ENCODE results near the gene UTP4. TPM values are rescaled to one million over a fixed set of nuclear protein-coding genes. Genes with fewer than 3 reads are reported as not detected.

The UTP4 gene
- total and polyA plus RNA-seq, 4 experiments from 2014 or later = 36.9 to 96.5 (median 50.9) TPM

GRCh38 chr16:69089091-69089910 is 43.1 kb upstream of the UTP4 start:
- Histone ChIP-seq H3K9me3 (ENCODE audit: control insufficient read depth in 1 of 2, low read length in 2 of 2) (no peaks in the 10 kb centered on the region), H3K27ac (ENCODE audit: low read depth, low read length) (no peak overlapping the region), H3K27me3 (ENCODE audit: insufficient read depth, low read length) (no peaks in the 10 kb centered on the region), H3K4me1 (ENCODE audit: insufficient read depth, low read length) (no peaks in the 10 kb centered on the region), H3K36me3 (ENCODE audit: insufficient read depth, low read length) (no peaks in the 10 kb centered on the region), H3K4me3 (ENCODE audit: low read length in 2 of 2) (no peak overlapping the region)
- peaks cover 11 to 13% (median 12%) of the 10 kb centered on the region in 4 donors for H3K4me1 Mint-ChIP-seq
- ChIA-PET CTCF (ENCODE audit: partially characterized antibody) (interaction anchor here (0.9 kb wide), 1 partner anchor 33 kb away, joined by 3 read pairs; no protein-coding TSS in a partner anchor), POLR2A (ENCODE audit: partially characterized antibody) (interaction anchor here (0.6 kb wide), 1 partner anchor 10 kb away, joined by 3 read pairs; no protein-coding TSS in a partner anchor)
- H3K9me3 Mint-ChIP-seq = no peaks in the 10 kb centered on the region
- peak overlapping the region in 1 of 8 donors; percentile 47 for H3K4me3 Mint-ChIP-seq
- intact Hi-C loops (cut with micrococcal nuclease) = no loop called here
- peak overlapping the region; percentile 6 to 67 (median 56) for H3K27ac Mint-ChIP-seq
- H3K27me3 Mint-ChIP-seq = peaks cover 0 to under 1% of the 10 kb centered on the region in 2 donors
- peaks cover 9 to 12% of the 10 kb centered on the region in 2 donors for H3K36me3 Mint-ChIP-seq
- DNase-seq = no peak

DNA sequence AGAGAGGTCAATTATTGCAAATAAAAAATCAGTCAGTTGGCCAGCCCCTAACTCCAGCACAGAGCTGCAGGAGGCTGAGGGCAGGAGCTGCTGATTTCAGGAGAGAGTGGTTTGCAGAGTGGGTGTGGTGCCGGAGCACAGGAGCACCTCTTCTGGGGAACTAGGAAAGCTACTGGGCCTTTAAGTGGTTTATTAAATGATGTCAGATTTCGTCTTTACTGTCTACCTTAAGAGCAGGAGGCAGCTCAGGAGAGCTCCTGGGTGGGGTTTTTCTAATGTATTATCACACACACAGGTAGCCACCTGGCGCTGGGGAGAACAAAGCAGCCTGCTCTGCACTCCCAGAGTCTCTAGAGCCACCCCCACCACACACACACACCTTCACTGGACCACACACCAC is 38.5 kb upstream of the UTP4 start:
- peak overlapping the region in 1 of 7 donors; percentile 36 for H3K27ac Mint-ChIP-seq
- H3K36me3 Mint-ChIP-seq = no peaks in the 10 kb centered on the region
- ChIA-PET CTCF (ENCODE audit: partially characterized antibody) (interaction anchor here (0.8 kb wide), 1 partner anchor 9 kb away, joined by 3 read pairs; no protein-coding TSS in a partner anchor), POLR2A (ENCODE audit: partially characterized antibody) (no interaction called here)
- no peaks in the 10 kb centered on the region for H3K9me3 Mint-ChIP-seq
- Histone ChIP-seq H3K36me3 (ENCODE audit: insufficient read depth, low read length) (no peaks in the 10 kb centered on the region), H3K4me3 (ENCODE audit: low read length in 2 of 2) (no peak overlapping the region), H3K27me3 (ENCODE audit: insufficient read depth, low read length) (no peaks in the 10 kb centered on the region), H3K27ac (ENCODE audit: low read depth, low read length) (no peak overlapping the region), H3K9me3 (ENCODE audit: control insufficient read depth in 1 of 2, low read length in 2 of 2) (no peaks in the 10 kb centered on the region), H3K4me1 (ENCODE audit: insufficient read depth, low read length) (no peaks in the 10 kb centered on the region)
- no peak overlapping the region for H3K4me3 Mint-ChIP-seq
- DNase-seq = no peak
- H3K27me3 Mint-ChIP-seq = peaks cover 0 to 1% of the 10 kb centered on the region in 2 donors
- peaks cover 5 to 7% (median 7%) of the 10 kb centered on the region in 4 donors for H3K4me1 Mint-ChIP-seq
- intact Hi-C loops (cut with micrococcal nuclease) = no loop called here

GRCh38 chr16:69094501-69094900 is 37.9 kb upstream of the UTP4 start:
- intact Hi-C loops (cut with micrococcal nuclease) = no loop called here
- H3K27ac ChIP-seq (ENCODE audit: low read depth, low read length) = no peak overlapping the region
- ChIA-PET POLR2A (ENCODE audit: partially characterized antibody) (no interaction called here), CTCF (ENCODE audit: partially characterized antibody) (no interaction called here)
- Mint-ChIP-seq H3K27ac (no peak overlapping the region), H3K4me3 (no peak overlapping the region), H3K9me3 (no peaks in the 10 kb centered on the region), H3K36me3 (no peaks in the 10 kb centered on the region), H3K27me3 (peaks cover 0 to 1% of the 10 kb centered on the region in 2 donors), H3K4me1 (peaks cover under 1 to 2% (median 2%) of the 10 kb centered on the region in 4 donors)
- H3K27me3 ChIP-seq (ENCODE audit: insufficient read depth, low read length) = no peaks in the 10 kb centered on the region
- H3K9me3 ChIP-seq (ENCODE audit: control insufficient read depth in 1 of 2, low read length in 2 of 2) = no peaks in the 10 kb centered on the region
- H3K36me3 ChIP-seq (ENCODE audit: insufficient read depth, low read length) = no peaks in the 10 kb centered on the region
- no peak overlapping the region for H3K4me3 ChIP-seq (ENCODE audit: low read length in 2 of 2)
- DNase-seq = no peak
- H3K4me1 ChIP-seq (ENCODE audit: insufficient read depth, low read length) = no peaks in the 10 kb centered on the region

- Histone ChIP-seq H3K4me3 (ENCODE audit: low read length in 2 of 2) (no peak overlapping the region), H3K36me3 (ENCODE audit: insufficient read depth, low read length) (no peaks in the 10 kb centered on the region), H3K27me3 (ENCODE audit: insufficient read depth, low read length) (no peaks in the 10 kb centered on the region), H3K4me1 (ENCODE audit: insufficient read depth, low read length) (no peaks in the 10 kb centered on the region), H3K9me3 (ENCODE audit: control insufficient read depth in 1 of 2, low read length in 2 of 2) (no peaks in the 10 kb centered on the region), H3K27ac (ENCODE audit: low read depth, low read length) (no peak overlapping the region)
- H3K36me3 Mint-ChIP-seq = no peaks in the 10 kb centered on the region
- H3K27ac Mint-ChIP-seq = no peak overlapping the region
- ChIA-PET POLR2A (ENCODE audit: partially characterized antibody) (no interaction called here), CTCF (ENCODE audit: partially characterized antibody) (no interaction called here)
- no peaks in the 10 kb centered on the region for H3K4me1 Mint-ChIP-seq
- H3K27me3 Mint-ChIP-seq = peaks cover 0 to 1% of the 10 kb centered on the region in 2 donors
- H3K4me3 Mint-ChIP-seq = no peak overlapping the region
- intact Hi-C loops (cut with micrococcal nuclease) = no loop called here
- DNase-seq = no peak
- no peaks in the 10 kb centered on the region for H3K9me3 Mint-ChIP-seq
Measured at GRCh38 chr16:69095193-69095592, 37.3 kb upstream of the UTP4 start.

DNA sequence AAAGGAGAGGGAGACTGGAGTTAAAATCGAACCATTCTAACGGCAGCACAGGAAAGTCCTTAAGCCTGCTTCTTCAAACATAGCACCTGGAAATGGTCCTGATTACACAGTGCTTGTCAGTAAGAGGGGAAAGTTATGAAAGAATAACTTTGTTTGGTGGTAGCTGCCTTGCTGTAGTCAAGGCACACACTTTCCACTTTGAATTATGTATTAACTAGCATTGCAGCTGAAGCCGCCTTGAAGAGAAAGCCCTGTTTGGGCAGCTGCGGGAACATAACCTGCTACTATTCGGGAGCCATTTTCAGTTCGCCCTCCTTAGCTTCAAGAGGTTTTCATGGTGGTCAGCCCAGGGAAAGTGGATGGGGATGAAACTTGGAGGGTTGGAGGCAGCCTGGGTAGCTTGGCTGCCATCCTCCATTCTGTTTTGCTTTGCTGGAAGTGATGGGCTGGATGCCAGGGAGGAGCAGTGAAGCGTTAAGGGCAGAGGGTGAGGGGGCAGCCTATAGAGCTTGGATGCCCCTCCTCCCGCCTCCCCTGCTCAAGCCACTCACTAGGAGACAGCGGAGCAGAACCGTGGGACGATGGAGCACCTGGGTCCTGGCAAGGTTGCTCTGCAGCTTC is 32.3 kb upstream of the UTP4 start:
- intact Hi-C loops (cut with micrococcal nuclease) = no loop called here
- no peaks in the 10 kb centered on the region for H3K36me3 Mint-ChIP-seq
- H3K9me3 Mint-ChIP-seq = no peaks in the 10 kb centered on the region
- H3K27ac Mint-ChIP-seq = no peak overlapping the region
- peaks cover under 1% of the 10 kb centered on the region for H3K27me3 ChIP-seq (ENCODE audit: insufficient read depth, low read length)
- peaks cover 6 to 11% of the 10 kb centered on the region in 2 donors for H3K27me3 Mint-ChIP-seq
- H3K4me3 Mint-ChIP-seq = no peak overlapping the region
- H3K9me3 ChIP-seq (ENCODE audit: control insufficient read depth in 1 of 2, low read length in 2 of 2) = no peaks in the 10 kb centered on the region
- ChIA-PET CTCF (ENCODE audit: partially characterized antibody) (no interaction called here), POLR2A (ENCODE audit: partially characterized antibody) (interaction anchor here (0.7 kb wide), 1 partner anchor 10 kb away, joined by 3 read pairs; no protein-coding TSS in a partner anchor)
- H3K36me3 ChIP-seq (ENCODE audit: insufficient read depth, low read length) = no peaks in the 10 kb centered on the region
- DNase-seq = no peak
- H3K4me1 Mint-ChIP-seq = peaks cover under 1% of the 10 kb centered on the region in 4 donors
- H3K4me1 ChIP-seq (ENCODE audit: insufficient read depth, low read length) = no peaks in the 10 kb centered on the region
- no peak overlapping the region for H3K27ac ChIP-seq (ENCODE audit: low read depth, low read length)
- H3K4me3 ChIP-seq (ENCODE audit: low read length in 2 of 2) = no peak overlapping the region

- H3K27ac ChIP-seq (ENCODE audit: low read depth, low read length) = no peak within 1 kb of the TSS
- H3K9me3 Mint-ChIP-seq = no peaks in the 10 kb centered on the region
- peak within 1 kb of the TSS; percentile 82 to 96 (median 88) for H3K4me3 Mint-ChIP-seq
- ChIA-PET CTCF (ENCODE audit: partially characterized antibody) (interaction anchor here (1.3 kb wide), 1 partner anchor 18 kb away, joined by 5 read pairs; no protein-coding TSS in a partner anchor), POLR2A (ENCODE audit: partially characterized antibody) (interaction anchor here (0.8 kb wide), 1 partner anchor 25 kb away, joined by 3 read pairs; no protein-coding TSS in a partner anchor)
- H3K36me3 Mint-ChIP-seq = peaks cover 15 to 16% of the 10 kb centered on the region in 2 donors
- H3K4me1 Mint-ChIP-seq = peaks cover 5 to 21% (median 14%) of the 10 kb centered on the region in 4 donors
- no peaks in the 10 kb centered on the region for H3K36me3 ChIP-seq (ENCODE audit: insufficient read depth, low read length)
- peaks cover 15% of the 10 kb centered on the region for H3K27me3 ChIP-seq (ENCODE audit: insufficient read depth, low read length)
- H3K27me3 Mint-ChIP-seq = peaks cover 19 to 30% of the 10 kb centered on the region in 2 donors
- peak within 1 kb of the TSS in 1 of 2 donors; percentile 45 for H3K4me3 ChIP-seq (ENCODE audit: low read length in 2 of 2)
- peak within 1 kb of the TSS in 1 of 7 donors; percentile 45 for H3K27ac Mint-ChIP-seq
- intact Hi-C loops (cut with micrococcal nuclease) = no loop called here
- peak in 4 of 5 donors; percentile 14 to 31 (median 20) for DNase-seq
- H3K9me3 ChIP-seq (ENCODE audit: control insufficient read depth in 1 of 2, low read length in 2 of 2) = no peaks in the 10 kb centered on the region
- H3K4me1 ChIP-seq (ENCODE audit: insufficient read depth, low read length) = peaks cover 15% of the 10 kb centered on the region
Measured at GRCh38 chr16:69105501-69106361, 26.7 kb upstream of the UTP4 start, which contains the start of gene HAS3. HAS3 (plus strand) TSS chr16:69105653; CDS start chr16:69109396, 3,743 bp downstream.
